ENCODE results near the gene MEGF8.

DNA sequence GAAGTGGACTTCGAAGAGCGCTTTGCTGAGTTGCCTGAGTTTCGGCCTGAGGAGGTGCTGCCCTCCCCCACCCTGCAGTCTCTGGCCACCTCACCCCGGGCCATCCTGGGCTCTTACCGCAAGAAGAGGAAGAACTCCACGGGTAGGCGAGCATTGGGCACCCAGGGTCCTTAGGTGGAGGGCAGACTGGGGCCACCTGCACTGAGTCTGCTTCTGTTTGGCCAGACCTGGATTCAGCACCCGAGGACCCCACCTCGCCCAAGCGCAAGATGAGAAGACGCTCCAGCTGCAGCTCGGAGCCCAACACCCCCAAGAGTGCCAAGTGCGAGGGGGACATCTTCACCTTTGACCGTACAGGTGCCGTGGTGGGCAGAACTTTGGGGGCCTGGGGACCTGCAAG, 31.5 kb upstream of the MEGF8 start:
- TF ChIP-seq, protein P1, sequence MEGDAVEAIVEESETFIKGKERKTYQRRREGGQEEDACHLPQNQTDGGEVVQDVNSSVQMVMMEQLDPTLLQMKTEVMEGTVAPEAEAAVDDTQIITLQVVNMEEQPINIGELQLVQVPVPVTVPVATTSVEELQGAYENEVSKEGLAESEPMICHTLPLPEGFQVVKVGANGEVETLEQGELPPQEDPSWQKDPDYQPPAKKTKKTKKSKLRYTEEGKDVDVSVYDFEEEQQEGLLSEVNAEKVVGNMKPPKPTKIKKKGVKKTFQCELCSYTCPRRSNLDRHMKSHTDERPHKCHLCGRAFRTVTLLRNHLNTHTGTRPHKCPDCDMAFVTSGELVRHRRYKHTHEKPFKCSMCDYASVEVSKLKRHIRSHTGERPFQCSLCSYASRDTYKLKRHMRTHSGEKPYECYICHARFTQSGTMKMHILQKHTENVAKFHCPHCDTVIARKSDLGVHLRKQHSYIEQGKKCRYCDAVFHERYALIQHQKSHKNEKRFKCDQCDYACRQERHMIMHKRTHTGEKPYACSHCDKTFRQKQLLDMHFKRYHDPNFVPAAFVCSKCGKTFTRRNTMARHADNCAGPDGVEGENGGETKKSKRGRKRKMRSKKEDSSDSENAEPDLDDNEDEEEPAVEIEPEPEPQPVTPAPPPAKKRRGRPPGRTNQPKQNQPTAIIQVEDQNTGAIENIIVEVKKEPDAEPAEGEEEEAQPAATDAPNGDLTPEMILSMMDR (IDR thresholded peaks at IDR 0.05; ENCODE audit: insufficient read depth, low read length): no peak
- no peak for TF ChIP-seq SPI1 (IDR thresholded peaks at IDR 0.05; ENCODE audit: borderline replicate concordance, low read depth)

All from HL-60 (cell line).